GM18867 (cell line): ENCODE results near the gene ANGEL1.

ENCODE experiments used
- ATAC-seq: cut with Tn5 transposase; IDR thresholded peaks from one replicate; pipeline ENCODE4 v1.9.1; 2021; ENCODE audit warnings: mild to moderate bottlenecking, moderate library complexity; ENCODE audit not compliant: unreplicated experiment

ANGEL1 gene

GRCh38 chr14:76767681-76768656 is 44.7 kb downstream of the ANGEL1 start:
- ATAC-seq, result peak; percentile 75

DNA sequence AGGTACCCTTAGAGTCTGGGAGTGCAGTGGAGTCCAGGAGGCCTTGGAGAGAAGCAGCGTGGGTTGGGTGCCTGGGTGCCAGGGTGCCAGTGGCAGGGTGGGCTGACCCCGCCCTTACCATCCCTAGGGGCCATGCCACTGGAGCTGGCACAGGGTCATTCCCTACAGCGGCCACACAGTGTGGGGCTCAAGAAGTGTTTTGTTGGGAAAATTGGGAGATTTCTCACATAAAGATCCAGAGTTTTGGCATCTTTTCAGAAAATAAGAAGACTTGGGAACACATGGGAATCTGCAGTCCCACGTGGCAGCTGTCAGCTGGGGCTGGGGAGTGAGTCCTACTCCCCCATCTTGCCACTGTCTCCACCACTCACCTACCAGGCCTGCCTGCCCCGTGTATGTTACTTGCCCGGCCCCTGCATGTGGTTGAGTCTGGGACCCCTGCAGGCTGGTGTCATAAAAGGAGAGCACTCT is 47.2 kb downstream of the ANGEL1 start:
- ATAC-seq, result no peak

GRCh38 chr14:76763096-76764041 is 49.3 kb downstream of the ANGEL1 start:
- ATAC-seq, result no peak

DNA sequence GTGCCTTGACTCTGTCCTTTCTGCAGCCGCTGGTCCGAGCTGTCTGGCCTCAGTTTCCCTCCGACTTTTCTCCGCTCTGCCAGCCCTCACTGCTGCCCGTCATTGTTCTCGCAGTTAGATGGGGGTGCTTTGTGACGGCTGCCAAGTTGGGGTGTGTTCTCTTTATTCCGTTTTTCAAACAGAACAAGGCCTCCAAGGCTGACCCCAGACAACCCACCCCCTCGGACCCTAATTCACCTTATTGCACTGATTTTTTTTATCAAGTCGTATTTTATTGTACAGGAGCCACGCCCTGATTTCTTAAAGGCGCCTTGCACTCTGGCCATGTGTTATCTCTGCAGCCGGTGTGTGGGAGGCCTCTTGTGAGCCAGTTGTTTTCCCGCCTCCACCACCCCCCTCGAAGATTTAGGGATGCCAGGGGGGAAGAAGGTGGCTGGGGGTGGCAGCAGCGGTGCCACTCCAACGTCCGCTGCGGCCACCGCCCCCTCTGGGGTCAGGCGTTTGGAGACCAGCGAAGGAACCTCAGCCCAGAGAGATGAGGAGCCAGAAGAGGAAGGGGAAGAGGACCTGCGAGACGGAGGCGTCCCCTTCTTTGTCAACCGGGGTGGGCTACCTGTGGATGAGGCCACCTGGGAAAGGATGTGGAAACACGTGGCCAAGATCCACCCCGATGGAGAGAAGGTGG is 50.1 kb downstream of the ANGEL1 start:
- no peak for ATAC-seq

DNA sequence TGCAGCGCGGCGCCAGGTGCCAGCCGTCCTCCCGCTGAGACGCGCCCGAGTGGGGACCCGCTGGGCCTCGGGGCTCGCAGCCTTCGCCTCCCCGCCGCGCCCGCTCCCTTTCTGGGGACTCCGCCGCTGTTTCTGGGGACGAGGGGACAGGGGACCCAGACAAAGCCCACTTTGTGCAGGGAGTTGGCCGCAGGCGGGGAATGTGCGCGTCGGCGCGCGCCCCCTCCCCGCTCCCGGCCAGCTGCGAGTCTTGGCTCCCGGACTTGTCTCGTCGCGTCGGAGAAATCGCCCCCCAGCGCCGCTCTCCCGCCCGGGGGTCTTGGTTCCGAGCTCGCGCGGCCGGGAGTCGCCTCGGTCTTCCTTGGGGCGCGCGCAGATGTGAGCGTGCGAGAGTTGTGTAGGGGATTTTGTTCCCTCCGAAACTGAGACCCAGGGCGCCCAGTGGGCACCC is 50.7 kb downstream of the ANGEL1 start:
- no peak for ATAC-seq

- ATAC-seq, result peak; percentile 83
These were observed 51.3 kb downstream of the ANGEL1 start, which contains the start of gene VASH1 for GRCh38 chr14:76761136-76761959. TSS of gene VASH1 (plus strand) at chr14:76761468. CDS start at chr14:76762822, 1,354 bp downstream.

GRCh38 chr14:76760331-76761135 is 52.1 kb downstream of the ANGEL1 start:
- ATAC-seq, result no peak

DNA sequence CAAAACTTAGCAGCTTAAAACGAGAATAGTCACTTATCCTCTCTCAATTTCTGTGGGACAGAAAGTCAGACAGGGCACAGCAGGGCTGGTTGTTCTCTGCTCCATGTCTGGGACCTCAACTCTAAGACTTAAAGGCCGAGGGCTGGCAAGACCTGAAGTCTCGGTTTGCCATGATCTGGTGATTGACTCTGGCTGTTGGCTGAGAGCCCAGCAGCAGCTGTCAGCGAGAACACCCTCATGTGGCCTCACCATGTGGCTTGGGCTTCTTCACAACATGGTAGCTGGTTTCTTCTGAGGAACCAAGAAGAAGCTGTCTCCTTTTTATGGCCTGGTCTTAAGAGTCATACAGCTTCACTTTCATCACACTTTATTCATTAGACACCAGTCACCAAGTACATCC is 53.1 kb downstream of the ANGEL1 start:
- no peak for ATAC-seq

GRCh38 chr14:76756371-76756750 is 56.3 kb downstream of the ANGEL1 start:
- ATAC-seq, result no peak

DNA sequence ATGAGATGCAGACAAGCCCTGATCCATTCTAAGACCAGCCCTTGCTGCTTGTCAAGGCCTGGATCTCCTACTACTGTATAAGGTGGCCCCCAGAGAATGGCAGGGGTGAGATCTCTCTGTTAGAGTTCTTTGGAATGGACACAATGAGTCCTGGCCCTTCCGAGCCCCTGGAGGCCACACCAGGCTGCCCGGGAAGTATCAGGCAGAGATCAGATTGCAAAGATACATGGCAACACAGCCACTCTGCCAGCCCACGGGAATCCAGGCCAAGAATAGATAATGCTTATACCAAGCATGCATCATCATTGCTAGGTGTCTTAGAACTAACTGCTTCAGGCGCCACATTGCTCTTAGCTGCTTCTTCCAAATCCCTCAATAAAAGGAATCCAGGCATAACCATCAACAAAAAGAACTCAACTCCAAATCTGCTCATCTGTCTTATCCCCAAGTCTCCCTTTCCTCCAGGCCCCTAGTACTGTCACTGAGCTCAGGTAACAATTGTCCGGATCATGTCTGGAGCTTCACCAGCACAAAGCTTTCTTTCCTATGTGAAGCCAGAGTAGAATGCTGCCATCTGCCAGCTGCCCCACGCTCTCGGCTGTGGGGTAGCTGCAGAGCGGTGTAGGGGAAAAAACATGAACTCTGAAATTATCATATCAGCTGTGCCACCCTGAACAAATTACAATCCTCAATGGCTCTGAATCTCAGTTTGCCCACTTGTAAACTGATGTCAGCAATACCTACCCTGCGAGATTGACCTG is 56.9 kb downstream of the ANGEL1 start:
- no peak for ATAC-seq

DNA sequence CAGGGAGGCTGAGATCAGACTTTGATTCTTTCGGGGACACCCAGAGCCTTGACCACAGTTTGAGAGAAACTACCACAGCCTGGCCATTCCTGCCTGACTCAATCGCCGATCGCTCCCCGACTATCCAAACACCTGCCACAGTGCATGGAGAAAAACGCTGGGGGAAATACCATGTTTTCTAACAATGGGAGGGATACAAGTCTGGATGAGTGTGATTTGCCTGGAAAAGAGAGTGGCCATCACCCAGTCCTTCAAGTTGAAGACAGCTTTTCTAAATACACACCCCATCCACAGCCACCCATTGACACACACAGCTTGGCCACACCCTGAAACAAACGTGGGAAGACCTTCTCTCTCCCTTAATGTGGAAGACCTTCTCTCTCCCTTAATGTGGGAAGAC is 58.1 kb downstream of the ANGEL1 start:
- no peak for ATAC-seq

GRCh38 chr14:76753541-76754198 is 59.0 kb downstream of the ANGEL1 start:
- no peak for ATAC-seq

GRCh38 chr14:76752744-76753143 is 59.9 kb downstream of the ANGEL1 start:
- ATAC-seq, result no peak

GRCh38 chr14:76742966-76743365 is 69.7 kb downstream of the ANGEL1 start:
- ATAC-seq, result no peak

DNA sequence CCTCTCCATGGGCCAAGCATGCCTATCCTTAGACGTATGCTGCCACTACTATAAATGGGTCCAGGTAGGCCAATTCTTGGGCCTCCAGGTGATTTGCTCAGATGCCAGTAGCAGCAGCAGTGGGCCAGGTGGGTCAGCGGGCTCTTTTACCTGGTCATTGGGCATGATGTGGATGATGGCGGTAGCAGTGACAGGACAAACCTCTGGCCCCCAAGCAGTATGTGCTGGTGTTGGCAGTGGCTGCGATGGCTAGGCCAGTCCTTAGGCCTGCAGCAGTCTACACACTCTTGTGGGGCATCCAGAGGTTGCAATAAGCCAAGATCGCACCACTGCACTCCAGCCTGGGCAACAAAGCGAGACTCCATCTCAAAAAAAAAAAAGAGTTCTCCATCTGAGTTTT is 70.5 kb downstream of the ANGEL1 start:
- ATAC-seq, result no peak

DNA sequence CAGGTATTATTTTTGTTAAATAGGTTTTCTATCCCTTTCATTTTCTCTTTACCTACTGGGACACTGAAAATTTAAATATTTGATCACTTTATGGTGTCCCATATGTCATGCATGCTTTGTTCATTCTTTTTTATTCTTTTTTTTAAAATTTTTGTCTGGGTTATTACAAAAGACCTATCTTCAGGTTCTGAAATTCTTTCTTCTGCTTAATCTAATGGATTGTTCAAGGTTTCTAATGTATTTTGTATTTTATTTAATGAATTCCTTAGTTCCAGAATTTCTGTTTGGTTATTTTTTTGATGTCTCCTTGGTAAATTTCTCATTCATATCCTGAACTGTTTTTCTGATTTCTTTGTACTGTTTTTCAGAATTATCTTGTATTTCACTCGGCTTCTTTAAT is 71.6 kb downstream of the ANGEL1 start:
- ATAC-seq, result no peak
